Measurements from ENCODE around the gene CDC5L.

DNA sequence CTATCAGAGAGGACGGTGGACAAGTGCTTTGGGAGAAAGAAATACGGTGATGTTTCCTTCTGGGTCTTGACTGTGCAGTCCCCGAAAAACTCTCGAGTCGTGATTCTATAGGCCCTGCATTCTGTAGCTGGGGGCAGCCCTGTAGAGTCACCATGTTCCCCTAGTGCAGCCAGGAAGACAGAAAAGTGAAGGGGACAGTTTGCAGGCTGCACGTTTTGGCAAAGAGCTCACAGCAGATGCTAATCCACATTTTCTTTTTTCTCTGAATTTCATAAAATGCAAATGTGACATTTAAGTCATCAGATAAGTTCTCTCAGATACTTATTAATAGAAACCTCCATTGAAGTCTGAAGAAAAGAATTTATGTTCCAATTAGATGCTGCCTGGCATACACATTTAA lies 25.6 kb upstream of the CDC5L start:
- TF ChIP-seq, protein P1, sequence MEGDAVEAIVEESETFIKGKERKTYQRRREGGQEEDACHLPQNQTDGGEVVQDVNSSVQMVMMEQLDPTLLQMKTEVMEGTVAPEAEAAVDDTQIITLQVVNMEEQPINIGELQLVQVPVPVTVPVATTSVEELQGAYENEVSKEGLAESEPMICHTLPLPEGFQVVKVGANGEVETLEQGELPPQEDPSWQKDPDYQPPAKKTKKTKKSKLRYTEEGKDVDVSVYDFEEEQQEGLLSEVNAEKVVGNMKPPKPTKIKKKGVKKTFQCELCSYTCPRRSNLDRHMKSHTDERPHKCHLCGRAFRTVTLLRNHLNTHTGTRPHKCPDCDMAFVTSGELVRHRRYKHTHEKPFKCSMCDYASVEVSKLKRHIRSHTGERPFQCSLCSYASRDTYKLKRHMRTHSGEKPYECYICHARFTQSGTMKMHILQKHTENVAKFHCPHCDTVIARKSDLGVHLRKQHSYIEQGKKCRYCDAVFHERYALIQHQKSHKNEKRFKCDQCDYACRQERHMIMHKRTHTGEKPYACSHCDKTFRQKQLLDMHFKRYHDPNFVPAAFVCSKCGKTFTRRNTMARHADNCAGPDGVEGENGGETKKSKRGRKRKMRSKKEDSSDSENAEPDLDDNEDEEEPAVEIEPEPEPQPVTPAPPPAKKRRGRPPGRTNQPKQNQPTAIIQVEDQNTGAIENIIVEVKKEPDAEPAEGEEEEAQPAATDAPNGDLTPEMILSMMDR (IDR thresholded peaks at IDR 0.05 in 2 of 3, conservative IDR thresholded peaks at IDR 0.05 in 1 of 3; ENCODE audit: borderline replicate concordance in 1 of 3, insufficient read depth in 1 of 3, low read depth in 2 of 3, low read length in 2 of 3), result no peak
- TF ChIP-seq TCF7L2 (IDR thresholded peaks at IDR 0.05; ENCODE audit: borderline replicate concordance, extremely low read depth, insufficient read depth, insufficient read length) (no peak), CEBPB (IDR thresholded peaks at IDR 0.05; ENCODE audit: low read depth) (no peak), POLR2A (IDR thresholded peaks at IDR 0.05; ENCODE audit: borderline replicate concordance, extremely low read depth, insufficient read depth, insufficient read length) (no peak), YY1 (IDR thresholded peaks at IDR 0.05; ENCODE audit: extremely low read depth, insufficient replicate concordance, low read depth, low read length) (no peak), JUND (IDR thresholded peaks at IDR 0.05) (no peak)
